Measurements from ENCODE around the gene AKR1E2. TPM values are rescaled to one million over a fixed set of nuclear protein-coding genes. Genes with fewer than 3 reads are reported as not detected.

The AKR1E2 gene
- total and polyA plus RNA-seq, 9 of the 15 experiments (the other 6 are each of a cell fraction or from before 2014, with no cell fraction given), result 4.2 to 16.6 (median 9.8) TPM

DNA sequence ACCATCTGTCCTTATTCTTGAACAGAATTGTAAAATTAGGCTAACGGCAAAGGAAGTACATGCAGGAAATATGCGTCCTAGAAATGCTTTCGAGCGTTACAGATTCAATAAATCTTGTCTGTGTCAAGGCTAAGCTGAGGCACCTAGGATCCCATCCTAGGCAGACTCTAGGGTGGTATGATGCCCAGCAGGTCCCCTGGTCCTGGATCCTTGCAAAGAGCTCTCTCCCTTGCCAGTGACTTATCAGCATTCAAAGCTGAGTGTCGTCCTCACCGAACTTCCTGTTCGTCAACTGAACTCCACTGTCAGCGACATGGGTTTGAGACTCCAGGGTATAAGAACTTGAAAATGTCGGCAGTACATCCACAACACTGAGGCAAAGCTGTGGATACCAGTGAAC lies 61.5 kb downstream of the AKR1E2 start (continued):
- TF ChIP-seq, protein P1, sequence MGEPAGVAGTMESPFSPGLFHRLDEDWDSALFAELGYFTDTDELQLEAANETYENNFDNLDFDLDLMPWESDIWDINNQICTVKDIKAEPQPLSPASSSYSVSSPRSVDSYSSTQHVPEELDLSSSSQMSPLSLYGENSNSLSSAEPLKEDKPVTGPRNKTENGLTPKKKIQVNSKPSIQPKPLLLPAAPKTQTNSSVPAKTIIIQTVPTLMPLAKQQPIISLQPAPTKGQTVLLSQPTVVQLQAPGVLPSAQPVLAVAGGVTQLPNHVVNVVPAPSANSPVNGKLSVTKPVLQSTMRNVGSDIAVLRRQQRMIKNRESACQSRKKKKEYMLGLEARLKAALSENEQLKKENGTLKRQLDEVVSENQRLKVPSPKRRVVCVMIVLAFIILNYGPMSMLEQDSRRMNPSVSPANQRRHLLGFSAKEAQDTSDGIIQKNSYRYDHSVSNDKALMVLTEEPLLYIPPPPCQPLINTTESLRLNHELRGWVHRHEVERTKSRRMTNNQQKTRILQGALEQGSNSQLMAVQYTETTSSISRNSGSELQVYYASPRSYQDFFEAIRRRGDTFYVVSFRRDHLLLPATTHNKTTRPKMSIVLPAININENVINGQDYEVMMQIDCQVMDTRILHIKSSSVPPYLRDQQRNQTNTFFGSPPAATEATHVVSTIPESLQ (CRISPR knock-in tag; IDR thresholded peaks at IDR 0.05), result no peak
- TF ChIP-seq GTF2F1 (IDR thresholded peaks at IDR 0.05; ENCODE audit: low read depth, low read length), result no peak
- no peak for TF ChIP-seq ZNF277 (CRISPR knock-in tag; IDR thresholded peaks at IDR 0.05; ENCODE audit: borderline replicate concordance)
- no peak for TF ChIP-seq EZH2 (IDR thresholded peaks at IDR 0.05; ENCODE audit: borderline replicate concordance, low read depth, low read length)
- TF ChIP-seq ZBTB7A (IDR thresholded peaks at IDR 0.05; ENCODE audit: borderline replicate concordance, control insufficient read depth, low read depth, low read length), result no peak
- TF ChIP-seq GABPA (tag; conservative IDR thresholded peaks at IDR 0.05; ENCODE audit: low read depth), result no peak
- TF ChIP-seq PCBP2 (IDR thresholded peaks at IDR 0.05; ENCODE audit: low read depth, low read length, poor library complexity, severe bottlenecking), result no peak
- no peak for TF ChIP-seq TEAD4 (IDR thresholded peaks at IDR 0.05; ENCODE audit: low read length)
- no peak for TF ChIP-seq TEAD4 (CRISPR knock-in tag; IDR thresholded peaks at IDR 0.05; ENCODE audit: borderline replicate concordance)
- TF ChIP-seq ETV5 (CRISPR knock-in tag; IDR thresholded peaks at IDR 0.05; ENCODE audit: low read depth), result no peak
